ENCODE measurements around the gene HPGDS.
"Not testable (repeated sequence)": the region's sequence is repeated elsewhere in the genome, so short reads cannot be mapped to it uniquely, and the experiment has no call there.

HPGDS gene

GRCh38 chr4:94339779-94340178 lies 2.9 kb downstream of the HPGDS start:
- TF ChIP-seq CTCF (conservative IDR thresholded peaks at IDR 0.05; ENCODE audit: low read length): no peak

DNA sequence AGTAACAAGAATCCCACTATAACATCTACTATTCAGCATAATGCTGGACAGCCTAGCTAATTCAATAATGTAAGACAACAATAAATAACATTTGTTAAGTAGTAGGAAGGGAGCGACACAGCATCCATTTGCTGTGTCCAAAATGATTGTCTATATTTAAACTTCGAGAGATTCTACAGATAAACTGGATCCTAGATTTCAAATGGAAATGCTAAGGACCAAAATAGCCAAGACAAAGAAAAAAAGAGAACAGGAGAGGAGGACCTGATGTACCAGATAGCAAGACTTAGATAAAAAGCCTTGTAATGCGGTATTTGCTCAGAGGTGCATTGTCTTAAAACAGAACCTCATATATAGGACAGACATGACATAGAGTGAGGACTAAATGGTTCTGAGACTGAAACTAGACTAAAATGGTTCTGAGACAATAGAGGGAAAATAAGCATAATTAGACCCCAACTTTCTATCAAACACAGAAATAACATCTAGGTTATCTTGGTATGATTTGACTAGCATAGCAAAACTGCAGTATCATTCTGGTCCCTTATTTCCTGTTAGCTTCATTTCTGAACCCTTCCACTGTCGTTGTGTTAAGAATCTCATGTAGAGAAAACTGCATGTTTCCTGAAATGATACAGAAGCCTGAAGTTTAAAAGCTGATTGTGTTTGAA lies 3.8 kb downstream of the HPGDS start:
- no peak overlapping the region for H3K4me3 ChIP-seq (ENCODE audit: low read length)
- TF ChIP-seq CTCF (conservative IDR thresholded peaks at IDR 0.05; ENCODE audit: low read length): no peak
- no peak for DNase-seq (ENCODE audit: low read depth)

More at GRCh38 chr4:94339779-94340178, 2.9 kb downstream of the HPGDS start:
- DNase-seq (ENCODE audit: low read depth): no peak
- H3K4me3 ChIP-seq (ENCODE audit: low read length): no peak overlapping the region

DNA sequence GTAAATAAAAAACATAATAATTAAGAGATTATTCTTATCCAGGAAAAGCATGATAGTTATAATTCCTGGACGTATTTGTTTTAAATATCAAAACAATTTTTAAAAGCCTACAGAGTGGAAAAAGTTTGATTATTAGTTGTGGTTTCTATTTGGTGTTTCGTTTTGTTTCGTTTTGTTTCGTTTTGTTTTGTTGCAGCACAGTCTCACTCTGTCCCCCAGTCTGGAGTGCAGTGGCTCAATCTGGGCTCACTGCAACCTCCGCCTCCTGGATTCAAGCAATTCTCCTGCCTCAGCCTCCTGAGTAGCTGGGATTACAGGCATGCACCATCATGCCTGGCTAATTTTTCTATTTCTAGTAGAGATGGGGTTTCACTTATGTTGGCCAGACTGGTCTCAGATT lies 5.8 kb downstream of the HPGDS start:
- not testable (repeated sequence) for H3K4me3 ChIP-seq (ENCODE audit: low read length); DNase-seq (ENCODE audit: low read depth)

GRCh38 chr4:94336303-94336702 lies 6.3 kb downstream of the HPGDS start:
- no peak overlapping the region for H3K4me3 ChIP-seq (ENCODE audit: low read length)
- no peak for DNase-seq (ENCODE audit: low read depth)
- TF ChIP-seq CTCF (conservative IDR thresholded peaks at IDR 0.05; ENCODE audit: low read length): no peak

- H3K4me3 ChIP-seq (ENCODE audit: low read length): no peak overlapping the region
- TF ChIP-seq CTCF (conservative IDR thresholded peaks at IDR 0.05; ENCODE audit: low read length): no peak
- no peak for DNase-seq (ENCODE audit: low read depth)
Observed at GRCh38 chr4:94334962-94335361, 7.7 kb downstream of the HPGDS start.

DNA sequence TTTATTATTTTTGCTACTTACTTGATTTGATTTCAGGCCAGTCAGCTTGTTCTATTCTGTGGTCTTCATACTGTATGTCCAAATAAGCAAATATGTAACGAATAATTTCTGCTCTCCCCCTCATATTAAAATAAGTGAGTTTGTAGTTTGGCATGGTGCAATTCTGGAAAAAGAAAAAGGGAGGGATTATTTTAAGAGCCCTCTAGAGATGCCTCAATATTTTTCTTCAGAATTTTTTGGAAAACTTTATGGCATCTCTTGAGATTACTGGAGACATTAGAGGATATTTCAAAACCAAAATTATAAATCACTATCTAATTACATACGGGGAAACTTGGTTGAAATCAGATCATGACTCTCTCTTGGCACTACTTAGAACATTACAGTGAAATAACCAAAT lies 8.2 kb downstream of the HPGDS start:
- TF ChIP-seq CTCF (conservative IDR thresholded peaks at IDR 0.05; ENCODE audit: low read length): no peak
- no peak for DNase-seq (ENCODE audit: low read depth)
- H3K4me3 ChIP-seq (ENCODE audit: low read length): no peak overlapping the region

GRCh38 chr4:94333866-94334265 lies 8.8 kb downstream of the HPGDS start:
- TF ChIP-seq CTCF (conservative IDR thresholded peaks at IDR 0.05; ENCODE audit: low read length): no peak
- H3K4me3 ChIP-seq (ENCODE audit: low read length): no peak overlapping the region
- no peak for DNase-seq (ENCODE audit: low read depth)
